Measurements from ENCODE around the gene FAM210B.
A peak's percentile ranks its signal among the peaks of the same experiment; 100 is the strongest.
"Not testable (repeated sequence)": the region's sequence is repeated elsewhere in the genome, so short reads cannot be mapped to it uniquely, and the experiment has no call there.

FAM210B gene

GRCh38 chr20:56376331-56376730 lies 17.6 kb downstream of the FAM210B start:
- no peak overlapping the region for H3K27ac ChIP-seq
- H4K20me1 ChIP-seq: peaks cover 26% of the 10 kb centered on the region; the same call in 1 of the 2 replicates
- no peak overlapping the region for H3K4me2 ChIP-seq
- no peak overlapping the region for H3K4me3 ChIP-seq
- H3K36me3 ChIP-seq: peaks cover 99% of the 10 kb centered on the region
- H3K9ac ChIP-seq: no peak overlapping the region
- no peak for TF ChIP-seq Cebpa-rat (IDR thresholded peaks at IDR 0.05)
- no peaks in the 10 kb centered on the region for H3K27me3 ChIP-seq
- H3K4me1 ChIP-seq: no peaks in the 10 kb centered on the region
- H3K9me3 ChIP-seq: no peaks in the 10 kb centered on the region

GRCh38 chr20:56378386-56378785 lies 19.6 kb downstream of the FAM210B start:
- H4K20me1 ChIP-seq: peaks cover 46% of the 10 kb centered on the region
- H3K36me3 ChIP-seq: peaks cover 99% of the 10 kb centered on the region

GRCh38 chr20:56380375-56380774 lies 21.6 kb downstream of the FAM210B start:
- H3K9ac ChIP-seq: no peak overlapping the region
- TF ChIP-seq Cebpa-rat (IDR thresholded peaks at IDR 0.05): no peak
- H3K4me1 ChIP-seq: no peaks in the 10 kb centered on the region
- H3K4me2 ChIP-seq: no peak overlapping the region
- no peak overlapping the region for H3K4me3 ChIP-seq
- no peak overlapping the region for H3K27ac ChIP-seq
- peaks cover 98% of the 10 kb centered on the region for H3K36me3 ChIP-seq
- no peaks in the 10 kb centered on the region for H3K9me3 ChIP-seq
- peaks cover 56% of the 10 kb centered on the region for H4K20me1 ChIP-seq
- H3K27me3 ChIP-seq: no peaks in the 10 kb centered on the region

More at GRCh38 chr20:56378386-56378785, 19.6 kb downstream of the FAM210B start:
- Histone ChIP-seq H3K27ac (no peak overlapping the region), H3K9ac (no peak overlapping the region), H3K27me3 (no peaks in the 10 kb centered on the region), H3K4me1 (no peaks in the 10 kb centered on the region), H3K4me2 (no peak overlapping the region), H3K4me3 (no peak overlapping the region), H3K9me3 (no peaks in the 10 kb centered on the region)
- no peak for TF ChIP-seq Cebpa-rat (IDR thresholded peaks at IDR 0.05)

- H3K36me3 ChIP-seq: peaks cover 98% of the 10 kb centered on the region
- peaks cover 58% of the 10 kb centered on the region for H4K20me1 ChIP-seq
- no peak overlapping the region for H3K9ac ChIP-seq
- H3K27ac ChIP-seq: no peak overlapping the region
- H3K4me1 ChIP-seq: no peaks in the 10 kb centered on the region
- TF ChIP-seq Cebpa-rat (IDR thresholded peaks at IDR 0.05): no peak
- no peak overlapping the region for H3K4me3 ChIP-seq
- no peaks in the 10 kb centered on the region for H3K9me3 ChIP-seq
- H3K27me3 ChIP-seq: no peaks in the 10 kb centered on the region
- no peak overlapping the region for H3K4me2 ChIP-seq
Measured at GRCh38 chr20:56381501-56381900, 22.7 kb downstream of the FAM210B start.

- no peak overlapping the region for H3K9ac ChIP-seq
- TF ChIP-seq Cebpa-rat (IDR thresholded peaks at IDR 0.05): no peak
- no peaks in the 10 kb centered on the region for H3K9me3 ChIP-seq
- H3K27ac ChIP-seq: no peak overlapping the region
- peaks cover 98% of the 10 kb centered on the region for H3K36me3 ChIP-seq
- no peak overlapping the region for H3K4me3 ChIP-seq
- H3K4me1 ChIP-seq: no peaks in the 10 kb centered on the region
- no peak overlapping the region for H3K4me2 ChIP-seq
- H4K20me1 ChIP-seq: peaks cover 56% of the 10 kb centered on the region
- no peaks in the 10 kb centered on the region for H3K27me3 ChIP-seq
Measured at GRCh38 chr20:56382696-56383095, 23.9 kb downstream of the FAM210B start.

GRCh38 chr20:56383334-56383733 lies 24.6 kb downstream of the FAM210B start:
- Histone ChIP-seq H3K4me3 (no peak overlapping the region), H3K9ac (no peak overlapping the region), H4K20me1 (peaks cover 49% of the 10 kb centered on the region), H3K4me1 (no peaks in the 10 kb centered on the region), H3K9me3 (no peaks in the 10 kb centered on the region), H3K36me3 (peaks cover 98% of the 10 kb centered on the region), H3K27me3 (no peaks in the 10 kb centered on the region), H3K4me2 (no peak overlapping the region), H3K27ac (no peak overlapping the region)
- no peak for TF ChIP-seq Cebpa-rat (IDR thresholded peaks at IDR 0.05)

GRCh38 chr20:56385130-56385529 lies 26.4 kb downstream of the FAM210B start:
- H4K20me1 ChIP-seq: peaks cover 47% of the 10 kb centered on the region
- no peaks in the 10 kb centered on the region for H3K9me3 ChIP-seq
- H3K4me2 ChIP-seq: no peak overlapping the region
- no peaks in the 10 kb centered on the region for H3K27me3 ChIP-seq
- H3K27ac ChIP-seq: no peak overlapping the region
- TF ChIP-seq Cebpa-rat (IDR thresholded peaks at IDR 0.05): no peak
- H3K4me3 ChIP-seq: no peak overlapping the region
- H3K36me3 ChIP-seq: peaks cover 98% of the 10 kb centered on the region
- no peak overlapping the region for H3K9ac ChIP-seq
- peaks cover 10% of the 10 kb centered on the region for H3K4me1 ChIP-seq

GRCh38 chr20:56386219-56386618 lies 27.4 kb downstream of the FAM210B start:
- peaks cover 90% of the 10 kb centered on the region for H3K36me3 ChIP-seq
- no peak overlapping the region for H3K4me2 ChIP-seq
- H3K4me1 ChIP-seq: peaks cover 21% of the 10 kb centered on the region
- H3K9me3 ChIP-seq: no peaks in the 10 kb centered on the region
- no peak for TF ChIP-seq Cebpa-rat (IDR thresholded peaks at IDR 0.05)
- no peak overlapping the region for H3K4me3 ChIP-seq
- peaks cover 47% of the 10 kb centered on the region for H4K20me1 ChIP-seq
- H3K27me3 ChIP-seq: no peaks in the 10 kb centered on the region
- no peak overlapping the region for H3K27ac ChIP-seq
- H3K9ac ChIP-seq: no peak overlapping the region

GRCh38 chr20:56388882-56389281 lies 30.1 kb downstream of the FAM210B start:
- Histone ChIP-seq H3K9me3 (no peaks in the 10 kb centered on the region), H3K36me3 (peaks cover 64% of the 10 kb centered on the region), H3K4me1 (peaks cover 33% of the 10 kb centered on the region), H3K27me3 (no peaks in the 10 kb centered on the region), H3K9ac (no peak overlapping the region), H3K4me3 (no peak overlapping the region), H3K27ac (no peak overlapping the region), H4K20me1 (peaks cover 23% of the 10 kb centered on the region), H3K4me2 (no peak overlapping the region)
- no peak for TF ChIP-seq Cebpa-rat (IDR thresholded peaks at IDR 0.05)

GRCh38 chr20:56389807-56390206 lies 31.0 kb downstream of the FAM210B start:
- Histone ChIP-seq H3K27me3 (no peaks in the 10 kb centered on the region), H3K9ac (no peak overlapping the region), H3K4me1 (peaks cover 39% of the 10 kb centered on the region), H3K27ac (no peak overlapping the region), H3K4me2 (peak overlapping the region; percentile 88; the same call in 1 of the 2 replicates), H4K20me1 (peaks cover 16% of the 10 kb centered on the region), H3K9me3 (no peaks in the 10 kb centered on the region), H3K4me3 (no peak overlapping the region), H3K36me3 (peaks cover 57% of the 10 kb centered on the region)
- no peak for TF ChIP-seq Cebpa-rat (IDR thresholded peaks at IDR 0.05)

GRCh38 chr20:56390396-56390795 lies 31.6 kb downstream of the FAM210B start:
- Histone ChIP-seq H3K9ac (peak overlapping the region; percentile 82), H3K36me3 (peaks cover 57% of the 10 kb centered on the region), H4K20me1 (peaks cover 16% of the 10 kb centered on the region), H3K4me2 (peak overlapping the region; percentile 88), H3K4me1 (peaks cover 39% of the 10 kb centered on the region)
- not testable (repeated sequence) for H3K9me3 ChIP-seq, H3K27ac ChIP-seq, H3K27me3 ChIP-seq, H3K4me3 ChIP-seq

Measured in BLaER1 (cell line).